G401 (cell line): ENCODE measurements around the gene ZNF644. TPM values are rescaled to one million over a fixed set of nuclear protein-coding genes. Genes with fewer than 3 reads are reported as not detected.
A peak's percentile ranks its signal among the peaks of the same experiment; 100 is the strongest.
"Not testable (repeated sequence)": the region's sequence is repeated elsewhere in the genome, so short reads cannot be mapped to it uniquely, and the experiment has no call there.

Source experiments
- DNase-seq: peaks from one replicate; pipeline ENCODE4 v3.0.0-alpha.2; 2015; ENCODE audit warnings: low spot score
- in situ Hi-C: cut with HindIII; loops from 2 replicates; pipeline ENCODE4 v1.10.0; 2016; ENCODE audit warnings: low sequenced_read_pairs, mixed read lengths
- total RNA-seq: library from RNA; depleted of rRNA; stranded (reverse); fragments of >200 nt; shearing (Covaris generic); gene quantifications from 2 replicates; pipeline ENCODE4 v1.2.3, GENCODE V29; 2014; rRNA removed

Gene ZNF644
- 45.4 and 76.0 TPM in 2 replicates for total RNA-seq

GRCh38 chr1:91021686-91022517 lies at the start of gene ZNF644:
Gene ZNF644 (minus strand): TSS chr1:91022035. CDS start chr1:90982353, 39,682 bp downstream.
- in situ Hi-C loops: no loop called here
- peak; percentile 91 for DNase-seq

- in situ Hi-C loops: no loop called here
- DNase-seq: no peak
Measured at GRCh38 chr1:91070298-91070697, 48.5 kb upstream of the ZNF644 start.

- in situ Hi-C loops: no loop called here
Measured at GRCh38 chr1:91066538-91066937, 44.7 kb upstream of the ZNF644 start.

DNA sequence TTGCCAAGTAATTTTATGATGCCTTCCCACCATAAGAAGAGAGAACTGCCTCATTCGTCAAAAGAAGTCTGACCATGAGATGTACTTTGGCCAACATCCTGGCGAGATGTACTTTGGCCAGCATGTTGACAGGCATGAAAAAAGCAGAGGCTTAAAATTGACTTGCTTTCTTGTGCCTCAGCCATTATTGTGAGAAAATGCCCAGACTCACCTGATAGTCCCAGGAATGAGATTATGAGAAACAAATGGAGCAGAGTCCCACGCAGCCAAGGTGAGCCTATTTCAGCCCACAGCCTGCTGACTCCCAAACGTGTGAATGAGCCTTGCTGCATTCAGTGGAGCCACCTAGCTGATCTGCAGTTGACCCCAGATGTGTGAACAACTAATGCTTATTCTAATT lies 43.5 kb upstream of the ZNF644 start:
- in situ Hi-C loops: no loop called here

More at GRCh38 chr1:91066538-91066937, 44.7 kb upstream of the ZNF644 start:
- DNase-seq: no peak

DNA sequence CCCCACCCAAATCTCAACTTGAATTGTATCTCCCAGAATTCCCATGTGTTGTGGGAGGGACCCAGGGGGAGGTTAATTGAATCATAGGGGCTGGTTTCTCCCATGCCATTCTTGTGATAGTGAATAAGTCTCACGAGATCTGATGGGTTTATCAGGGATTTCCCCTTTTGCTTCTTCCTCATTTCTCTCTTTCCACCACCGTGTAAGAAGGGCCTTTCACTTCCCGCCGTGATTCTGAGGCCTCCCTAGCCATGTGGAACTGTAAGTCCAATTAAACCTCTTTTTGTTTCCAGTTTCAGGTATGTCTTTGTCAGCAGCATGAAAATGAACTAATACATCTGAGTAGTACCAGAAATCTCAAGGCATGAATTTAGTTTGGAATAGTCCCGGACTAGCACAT lies 41.6 kb upstream of the ZNF644 start:
- in situ Hi-C loops, DNase-seq: not testable (repeated sequence)

More for the DNA sequence above, 43.5 kb upstream of the ZNF644 start:
- DNase-seq: no peak

GRCh38 chr1:91059157-91059556 lies 37.3 kb upstream of the ZNF644 start:
- no peak for DNase-seq
- in situ Hi-C loops: no loop called here

DNA sequence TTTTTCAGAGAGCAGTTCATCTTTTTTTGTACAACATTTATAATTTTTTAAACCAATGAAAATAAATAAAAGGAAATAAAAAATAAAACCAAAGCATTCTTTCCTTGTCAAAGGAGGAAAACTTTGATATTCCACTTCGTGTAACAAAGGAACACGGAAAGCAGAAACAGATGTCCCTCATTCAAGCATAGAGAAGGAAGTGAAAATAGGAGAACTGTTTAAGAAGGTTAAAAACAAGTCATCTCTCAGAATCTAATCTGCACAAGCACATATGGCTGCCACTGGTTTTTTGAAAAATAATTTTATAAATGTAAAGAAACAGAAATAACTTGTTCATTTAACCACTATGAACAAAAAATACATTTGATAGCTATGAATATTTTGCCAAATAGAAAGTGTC lies 35.9 kb upstream of the ZNF644 start:
- in situ Hi-C loops: no loop called here
- DNase-seq: no peak

DNA sequence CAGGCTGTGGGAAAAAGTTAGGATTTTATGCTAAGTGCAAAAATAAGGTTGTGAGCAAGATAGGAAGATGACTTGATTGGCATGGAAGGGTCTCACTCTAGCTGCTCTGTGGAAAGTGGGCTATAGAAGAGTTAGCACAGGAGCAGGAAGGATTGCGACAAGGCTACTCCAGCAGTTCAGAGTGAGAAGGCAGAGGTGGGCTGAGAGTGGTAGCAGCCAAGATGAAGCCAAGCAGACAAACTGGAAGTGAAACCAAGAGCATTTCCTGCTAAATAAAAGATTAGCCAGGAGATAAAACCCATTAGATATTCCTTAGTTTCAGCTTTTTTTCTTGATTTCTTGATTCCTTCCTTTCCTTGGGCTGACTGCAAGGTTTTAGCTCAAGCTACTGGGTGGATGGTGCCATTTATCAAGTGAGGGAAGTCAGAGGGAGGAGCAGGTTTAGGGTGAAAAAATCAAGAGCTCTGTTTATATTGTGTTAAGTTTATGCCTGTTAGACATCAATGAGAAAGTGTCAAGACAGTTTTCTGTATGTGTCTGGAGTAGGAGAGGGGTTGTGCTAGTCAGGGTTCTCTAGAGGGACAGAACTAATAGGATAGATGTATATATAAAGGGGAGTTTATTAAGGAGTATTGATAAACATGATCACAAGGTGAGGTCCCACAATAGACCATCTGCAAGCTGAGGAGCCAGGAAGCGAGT lies 33.1 kb upstream of the ZNF644 start:
- in situ Hi-C loops: no loop called here
- no peak for DNase-seq

- in situ Hi-C loops: no loop called here
- DNase-seq: no peak
Measured at GRCh38 chr1:91053630-91054029, 31.8 kb upstream of the ZNF644 start.

GRCh38 chr1:91049551-91049950 lies 27.7 kb upstream of the ZNF644 start:
- DNase-seq, in situ Hi-C loops: not testable (repeated sequence)

GRCh38 chr1:91046766-91047165 lies 24.9 kb upstream of the ZNF644 start:
- DNase-seq: no peak
- in situ Hi-C loops: no loop called here

- in situ Hi-C loops: no loop called here
Measured at GRCh38 chr1:91045284-91045683, 23.4 kb upstream of the ZNF644 start.

DNA sequence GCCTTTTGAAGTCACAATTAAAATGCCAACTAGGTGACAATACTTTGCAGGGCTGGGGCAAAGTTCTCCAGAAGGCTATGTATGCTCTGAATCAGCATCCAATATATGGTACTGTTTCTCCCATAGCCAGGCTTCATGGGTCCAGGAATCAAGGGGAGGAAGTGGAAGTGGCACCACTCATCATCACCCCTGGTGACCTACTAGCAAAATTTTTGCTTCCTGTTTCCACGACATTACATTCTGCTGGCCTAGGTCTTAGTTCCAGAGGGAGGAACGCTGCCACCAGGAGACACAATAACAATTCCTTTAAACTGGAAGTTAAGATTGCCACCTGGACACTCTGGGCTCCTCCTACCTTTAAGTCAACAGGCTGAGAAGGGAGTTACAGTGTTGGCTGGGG lies 22.9 kb upstream of the ZNF644 start:
- DNase-seq, in situ Hi-C loops: not testable (repeated sequence)

More at GRCh38 chr1:91045284-91045683, 23.4 kb upstream of the ZNF644 start:
- no peak for DNase-seq

GRCh38 chr1:91042372-91042771 lies 20.5 kb upstream of the ZNF644 start:
- in situ Hi-C loops, DNase-seq: not testable (repeated sequence)

- DNase-seq: no peak
- in situ Hi-C loops: no loop called here
Measured at GRCh38 chr1:91038582-91038981, 16.7 kb upstream of the ZNF644 start.

DNA sequence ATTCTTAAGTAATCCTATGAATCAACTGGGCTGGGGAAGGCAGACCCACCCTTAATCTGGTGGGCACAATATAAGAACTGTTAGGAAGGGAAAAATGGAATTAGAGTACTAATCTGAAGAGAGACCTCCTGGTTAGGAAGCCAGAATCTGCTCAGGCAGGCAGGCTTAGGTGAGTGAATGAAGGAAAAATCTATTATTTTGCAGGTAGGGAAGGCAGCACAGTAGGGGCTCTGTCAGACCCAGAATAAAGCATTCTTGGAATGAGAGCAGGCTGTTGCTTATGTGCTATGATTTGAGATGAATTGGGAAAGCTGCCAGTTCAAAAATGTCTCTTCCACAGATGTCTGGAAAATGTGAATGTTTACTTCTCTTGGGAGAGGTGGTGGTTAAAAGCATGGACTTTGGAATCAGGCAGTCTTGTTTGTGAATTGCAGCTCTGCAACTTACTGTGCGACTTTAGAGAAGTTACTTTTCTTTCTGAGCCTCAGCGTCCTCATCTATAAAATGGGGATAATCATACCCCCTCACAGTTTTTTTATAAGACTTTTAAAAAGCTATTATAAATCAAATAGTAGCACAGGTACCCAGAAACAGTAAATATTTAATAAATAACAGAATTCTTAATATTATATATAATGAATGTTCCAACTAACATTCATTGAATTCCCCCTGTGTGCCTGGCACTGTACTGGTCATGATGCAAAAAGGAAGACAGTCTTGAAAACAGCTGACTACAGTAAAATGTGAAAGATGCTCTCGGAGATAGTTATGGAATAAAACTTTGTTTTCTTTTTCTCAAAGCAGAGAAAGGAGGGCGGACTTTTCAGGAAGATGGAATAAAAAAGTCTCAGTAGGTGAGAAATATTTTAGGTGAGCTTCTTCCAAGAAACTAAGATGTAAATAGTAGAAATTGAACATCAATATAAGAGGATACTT lies 15.3 kb upstream of the ZNF644 start:
- in situ Hi-C loops: no loop called here

DNA sequence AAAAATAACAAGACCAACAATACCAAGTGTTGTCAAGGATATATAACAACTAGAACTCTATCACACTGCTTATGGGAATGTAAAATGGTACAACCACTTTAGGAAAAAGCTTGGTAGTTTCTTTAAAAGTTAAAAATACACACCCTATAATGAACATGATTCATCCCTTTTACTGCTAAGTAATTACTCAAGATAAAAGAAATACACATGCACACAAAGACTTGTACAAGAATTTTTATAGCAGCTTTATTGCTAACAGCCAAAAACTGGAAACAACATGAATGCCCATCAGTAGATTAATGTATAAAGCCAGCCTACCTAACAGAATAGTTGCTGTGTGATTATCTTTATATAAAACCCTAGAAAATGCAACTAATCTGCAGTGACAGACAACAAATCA lies 10.5 kb upstream of the ZNF644 start:
- in situ Hi-C loops: no loop called here
- DNase-seq: no peak

More for the DNA sequence above, 15.3 kb upstream of the ZNF644 start:
- DNase-seq: peak; percentile 26

GRCh38 chr1:91031081-91031480 lies 9.2 kb upstream of the ZNF644 start:
- in situ Hi-C loops: no loop called here
- no peak for DNase-seq

DNA sequence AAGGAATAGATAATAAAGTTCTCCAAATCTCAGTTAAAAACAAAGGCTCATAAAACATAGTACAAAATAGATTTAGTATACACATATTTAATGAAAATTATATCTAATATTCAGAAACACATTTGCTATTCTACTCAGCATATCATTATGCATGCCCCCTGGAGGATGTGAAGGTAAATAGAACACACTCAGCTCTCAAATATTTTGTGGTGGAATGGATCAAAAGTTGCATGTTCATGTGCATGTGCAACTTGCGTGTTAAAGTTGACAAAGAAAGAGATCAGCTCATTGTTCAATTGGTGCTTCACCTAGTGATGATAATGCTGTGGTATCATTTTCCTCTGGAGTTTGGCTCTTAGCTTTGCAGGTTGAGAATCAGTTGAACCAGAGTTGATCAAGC lies 4.9 kb upstream of the ZNF644 start:
- in situ Hi-C loops: no loop called here
- DNase-seq: no peak
